IPS DF 6.9 (cell line): Measurements from ENCODE around the gene ITGB5.

ENCODE experiments used
- DNase-seq: peaks from one replicate; pipeline ENCODE4 v3.0.0-alpha.2; 2013; ENCODE audit warnings: low read depth, low spot score
- H3K27ac ChIP-seq: one replicate; pipeline ENCODE4 v1.5.1; 2013; ENCODE audit warnings: low read length, control low read depth
- H3K27me3 ChIP-seq: 2 replicates; pipeline ENCODE4 v1.6.1; 2013; ENCODE audit warnings: mild to moderate bottlenecking, low read length; ENCODE audit not compliant: control insufficient read depth, insufficient read depth
- H3K36me3 ChIP-seq: 2 replicates; pipeline ENCODE4 v1.6.1; 2013; ENCODE audit warnings: low read length; ENCODE audit not compliant: control insufficient read depth, insufficient read depth
- H3K4me1 ChIP-seq: 2 replicates; pipeline ENCODE4 v1.6.1; 2013; ENCODE audit warnings: low read length; ENCODE audit not compliant: control insufficient read depth, insufficient read depth
- H3K4me3 ChIP-seq: 2 replicates; pipeline ENCODE4 v1.5.1; 2013; ENCODE audit warnings: mild to moderate bottlenecking, low read length
- H3K9me3 ChIP-seq: 2 replicates; pipeline ENCODE4 v1.6.1; 2013; ENCODE audit warnings: low read length, inconsistent platforms; ENCODE audit not compliant: control insufficient read depth, insufficient read depth
- WGBS: extraction: QIAGEN DNeasy Blood & Tissue Kit; methylation state at CpG from one replicate; pipeline ENCODE4 v1.1.7; 2013; ENCODE audit warnings: mixed read lengths, missing lambda C conversion rate; ENCODE audit not compliant: insufficient read length, insufficient coverage; 5-methylcytosine and 5-hydroxymethylcytosine counted together

ITGB5 gene

GRCh38 chr3:124837730-124838186 is 49.4 kb downstream of the ITGB5 start:
- Histone ChIP-seq H3K27me3 (no peaks in the 10 kb centered on the region), H3K4me1 (peaks cover 6% of the 10 kb centered on the region; the same call in 1 of the 2 replicates), H3K9me3 (no peaks in the 10 kb centered on the region), H3K36me3 (peaks cover 6% of the 10 kb centered on the region; the same call in 1 of the 2 replicates), H3K4me3 (no peak overlapping the region), H3K27ac (no peak overlapping the region)
- no peak for DNase-seq
- WGBS, result no CpG with 5 or more reads among the region's 6 CpGs

- H3K27ac ChIP-seq, result no peak overlapping the region
- no peaks in the 10 kb centered on the region for H3K9me3 ChIP-seq
- no peak overlapping the region for H3K4me3 ChIP-seq
- no CpG with 5 or more reads among the region's 2 CpGs for WGBS
- H3K4me1 ChIP-seq, result peaks cover 6% of the 10 kb centered on the region; the same call in 1 of the 2 replicates
- DNase-seq, result no peak
- peaks cover 4% of the 10 kb centered on the region; the same call in 1 of the 2 replicates for H3K36me3 ChIP-seq
- H3K27me3 ChIP-seq, result no peaks in the 10 kb centered on the region
Measured at GRCh38 chr3:124837065-124837464, 50.1 kb downstream of the ITGB5 start.

GRCh38 chr3:124836448-124836847 is 50.7 kb downstream of the ITGB5 start:
- Histone ChIP-seq H3K36me3 (no peaks in the 10 kb centered on the region), H3K27me3 (no peaks in the 10 kb centered on the region), H3K4me1 (peaks cover 6% of the 10 kb centered on the region; the same call in 1 of the 2 replicates), H3K9me3 (no peaks in the 10 kb centered on the region), H3K27ac (no peak overlapping the region), H3K4me3 (no peak overlapping the region)
- no peak for DNase-seq
- WGBS, result no CpG with 5 or more reads among the region's 1 CpG

- no peak for DNase-seq
- Histone ChIP-seq H3K9me3 (no peaks in the 10 kb centered on the region), H3K27ac (no peak overlapping the region), H3K27me3 (no peaks in the 10 kb centered on the region), H3K4me1 (peaks cover 8% of the 10 kb centered on the region), H3K36me3 (no peaks in the 10 kb centered on the region), H3K4me3 (no peak overlapping the region)
- WGBS, result no CpG with 5 or more reads among the region's 20 CpGs
Measured at GRCh38 chr3:124834723-124835718, 52.1 kb downstream of the ITGB5 start.

GRCh38 chr3:124833710-124834332 is 53.3 kb downstream of the ITGB5 start:
- Histone ChIP-seq H3K27me3 (no peaks in the 10 kb centered on the region), H3K4me3 (no peak overlapping the region), H3K4me1 (peaks cover 10% of the 10 kb centered on the region), H3K36me3 (no peaks in the 10 kb centered on the region), H3K27ac (no peak overlapping the region), H3K9me3 (no peaks in the 10 kb centered on the region)
- no peak for DNase-seq
- WGBS, result no CpG with 5 or more reads among the region's 4 CpGs

- no peaks in the 10 kb centered on the region for H3K9me3 ChIP-seq
- no peak for DNase-seq
- no peaks in the 10 kb centered on the region for H3K27me3 ChIP-seq
- H3K27ac ChIP-seq, result no peak overlapping the region
- H3K36me3 ChIP-seq, result no peaks in the 10 kb centered on the region
- H3K4me3 ChIP-seq, result no peak overlapping the region
- WGBS, result no CpG with 5 or more reads among the region's 1 CpG
- peaks cover 14% of the 10 kb centered on the region for H3K4me1 ChIP-seq
Measured at GRCh38 chr3:124832782-124833709, 54.1 kb downstream of the ITGB5 start.

GRCh38 chr3:124831628-124832199 is 55.5 kb downstream of the ITGB5 start:
- H3K27ac ChIP-seq, result no peak overlapping the region
- H3K4me1 ChIP-seq, result peaks cover 16% of the 10 kb centered on the region
- no CpG with 5 or more reads among the region's 4 CpGs for whole genome bisulfite sequencing
- H3K27me3 ChIP-seq, result no peaks in the 10 kb centered on the region
- no peaks in the 10 kb centered on the region for H3K36me3 ChIP-seq
- no peaks in the 10 kb centered on the region for H3K9me3 ChIP-seq
- H3K4me3 ChIP-seq, result no peak overlapping the region
- no peak for DNase-seq

GRCh38 chr3:124829819-124830554 is 57.2 kb downstream of the ITGB5 start:
- H3K4me1 ChIP-seq, result peaks cover 13% of the 10 kb centered on the region
- WGBS, result 100% methylated on average over 3 of the region's 6 CpGs
- no peak overlapping the region for H3K27ac ChIP-seq
- no peaks in the 10 kb centered on the region for H3K9me3 ChIP-seq
- no peak for DNase-seq
- H3K27me3 ChIP-seq, result no peaks in the 10 kb centered on the region
- H3K4me3 ChIP-seq, result no peak overlapping the region
- H3K36me3 ChIP-seq, result no peaks in the 10 kb centered on the region

- Histone ChIP-seq H3K4me1 (peaks cover 11% of the 10 kb centered on the region), H3K27ac (no peak overlapping the region), H3K4me3 (no peak overlapping the region), H3K9me3 (no peaks in the 10 kb centered on the region), H3K36me3 (no peaks in the 10 kb centered on the region), H3K27me3 (no peaks in the 10 kb centered on the region)
- no peak for DNase-seq
- no CpG with 5 or more reads among the region's 15 CpGs for WGBS
Measured at GRCh38 chr3:124829178-124829818, 57.9 kb downstream of the ITGB5 start.
